ENCODE results near the gene PIAS1. TPM values are rescaled to one million over a fixed set of nuclear protein-coding genes. Genes with fewer than 3 reads are reported as not detected.
A peak's percentile ranks its signal among the peaks of the same experiment; 100 is the strongest.

PIAS1 gene
- total and polyA plus RNA-seq, 2 donors (not counting 3 experiments of a cell fraction or from before 2014, with no cell fraction given), result 23.7 to 24.2 TPM

DNA sequence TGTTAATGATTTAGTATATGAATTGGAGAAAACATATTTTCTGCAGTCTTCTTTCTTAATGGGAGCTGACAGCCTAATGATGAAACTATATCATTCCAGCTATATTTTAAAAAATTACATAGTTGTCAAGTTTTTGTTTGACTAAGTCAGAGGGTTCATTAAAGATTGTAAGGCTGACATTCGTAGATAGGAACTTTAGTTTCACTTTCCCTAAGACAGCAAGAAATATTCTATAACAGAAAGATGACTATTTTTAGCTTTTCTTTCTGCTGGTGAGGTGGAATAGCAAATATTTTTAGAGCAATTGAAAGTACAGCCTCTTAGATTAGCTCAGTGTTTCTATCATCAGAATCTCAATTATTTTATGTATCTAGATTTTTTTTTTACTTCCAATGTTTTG lies 60.2 kb downstream of the PIAS1 start:
- Histone ChIP-seq H3K9me1 (replicated peaks; ENCODE audit: control insufficient read depth, extremely low read depth, insufficient read depth, low read length) (no peaks in the 10 kb centered on the region), H3K9me3 (replicated peaks; ENCODE audit: control insufficient read depth, insufficient read depth, low read length) (no peaks in the 10 kb centered on the region), H3K4me2 (ENCODE audit: insufficient read depth, low read length) (peak overlapping the region; percentile 100), H2AFZ (ENCODE audit: low read depth, low read length) (no peak overlapping the region), H3K36me3 (ENCODE audit: control insufficient read depth in 2 of 2, extremely low read depth in 1 of 2, insufficient read depth in 2 of 2, low read length in 2 of 2) (no peaks in the 10 kb centered on the region), H3K4me1 (ENCODE audit: control insufficient read depth, extremely low read depth, insufficient read depth, low read length) (peaks cover 7% of the 10 kb centered on the region), H4K20me1 (replicated peaks; ENCODE audit: control insufficient read depth, extremely low read depth, insufficient read depth, low read length) (peaks cover 3% of the 10 kb centered on the region), H3K4me3 (replicated peaks in 1 of 3; ENCODE audit: insufficient read depth in 1 of 3, low read depth in 1 of 3, low read length in 3 of 3) (peak overlapping the region in 2 of 3 experiments; percentile 29 to 80), H3K79me2 (ENCODE audit: control insufficient read depth, insufficient read depth, low read length) (peaks cover 55% of the 10 kb centered on the region), H3K27me3 (ENCODE audit: control insufficient read depth in 2 of 2, insufficient read depth in 2 of 2, low read length in 2 of 2) (no peaks in the 10 kb centered on the region), H3K9ac (replicated peaks; ENCODE audit: extremely low read depth, insufficient read depth, low read length) (peak overlapping the region; percentile 55), H3K27ac (ENCODE audit: insufficient read depth, low read depth, low read length) (peak overlapping the region; percentile 1)
- no TSS peak for BruUV-seq (replicated peaks)
- no peak for TF ChIP-seq EZH2 (IDR thresholded peaks at IDR 0.05; ENCODE audit: borderline replicate concordance, low read depth, low read length, severe bottlenecking)
- TF ChIP-seq, protein P1, sequence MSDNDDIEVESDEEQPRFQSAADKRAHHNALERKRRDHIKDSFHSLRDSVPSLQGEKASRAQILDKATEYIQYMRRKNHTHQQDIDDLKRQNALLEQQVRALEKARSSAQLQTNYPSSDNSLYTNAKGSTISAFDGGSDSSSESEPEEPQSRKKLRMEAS (IDR thresholded peaks at IDR 0.05; ENCODE audit: insufficient read depth, insufficient read length), result no peak
- no peak for TF ChIP-seq POLR2AphosphoS5 (IDR thresholded peaks at IDR 0.05; ENCODE audit: insufficient read depth, low read depth, low read length)
- no peak for TF ChIP-seq GATA2 (IDR thresholded peaks at IDR 0.05; ENCODE audit: insufficient read depth, insufficient read length, low read depth, low read length)
- no peak for TF ChIP-seq POLR2A (IDR thresholded peaks at IDR 0.05; ENCODE audit: low read depth, low read length)
- no peak for TF ChIP-seq MYC (IDR thresholded peaks at IDR 0.05; ENCODE audit: low read depth, low read length)
- no peak for TF ChIP-seq FOS (IDR thresholded peaks at IDR 0.05; ENCODE audit: borderline replicate concordance, insufficient read depth, low read length)
- TF ChIP-seq, protein P2, sequence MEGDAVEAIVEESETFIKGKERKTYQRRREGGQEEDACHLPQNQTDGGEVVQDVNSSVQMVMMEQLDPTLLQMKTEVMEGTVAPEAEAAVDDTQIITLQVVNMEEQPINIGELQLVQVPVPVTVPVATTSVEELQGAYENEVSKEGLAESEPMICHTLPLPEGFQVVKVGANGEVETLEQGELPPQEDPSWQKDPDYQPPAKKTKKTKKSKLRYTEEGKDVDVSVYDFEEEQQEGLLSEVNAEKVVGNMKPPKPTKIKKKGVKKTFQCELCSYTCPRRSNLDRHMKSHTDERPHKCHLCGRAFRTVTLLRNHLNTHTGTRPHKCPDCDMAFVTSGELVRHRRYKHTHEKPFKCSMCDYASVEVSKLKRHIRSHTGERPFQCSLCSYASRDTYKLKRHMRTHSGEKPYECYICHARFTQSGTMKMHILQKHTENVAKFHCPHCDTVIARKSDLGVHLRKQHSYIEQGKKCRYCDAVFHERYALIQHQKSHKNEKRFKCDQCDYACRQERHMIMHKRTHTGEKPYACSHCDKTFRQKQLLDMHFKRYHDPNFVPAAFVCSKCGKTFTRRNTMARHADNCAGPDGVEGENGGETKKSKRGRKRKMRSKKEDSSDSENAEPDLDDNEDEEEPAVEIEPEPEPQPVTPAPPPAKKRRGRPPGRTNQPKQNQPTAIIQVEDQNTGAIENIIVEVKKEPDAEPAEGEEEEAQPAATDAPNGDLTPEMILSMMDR (IDR thresholded peaks at IDR 0.05; ENCODE audit: extremely low read depth in 1 of 2, insufficient read depth in 1 of 2, low read depth in 1 of 2, low read length in 2 of 2), result no peak
- no peak for TF ChIP-seq JUN (IDR thresholded peaks at IDR 0.05; ENCODE audit: borderline replicate concordance, insufficient read depth, insufficient read length, low read depth)
- dilution Hi-C loops (cut with MboI; ENCODE audit: extremely low pct_ligation_motif_present, low sequenced_read_pairs), result no loop called here
- ChIA-PET CTCF (interaction anchor here (0.8 to 1.4 kb wide), 4 partner anchors 8 to 252 kb away, joined by 3 to 5 read pairs (median 3); no protein-coding TSS in a partner anchor), POLR2A (no interaction called here)
- peak; percentile 58 for DNase-seq (ENCODE audit: low read depth, low spot score)
- intact Hi-C loops (cut with micrococcal nuclease), result no loop called here
- no peak for FAIRE-seq

Measured in endothelial cell of umbilical vein (primary cell).